Posterior cingulate gyrus (tissue), 11 donors: ENCODE data around the gene THSD7A.
A peak's percentile ranks its signal among the peaks of the same experiment; 100 is the strongest.

Source experiments
- DNase-seq, 10 donors: peaks; one replicate each; pipeline versions ENCODE4 v3.0.0 to v3.0.0-alpha.2; 2020 to 2021; ENCODE audit warnings: mixed read lengths in 3 of 10
- intact Hi-C: fragments of 100-400 bp; cut with DNase I; formaldehyde crosslinking; loops from one replicate; pipeline ENCODE4 v1.15.1; 2023

THSD7A gene

DNA sequence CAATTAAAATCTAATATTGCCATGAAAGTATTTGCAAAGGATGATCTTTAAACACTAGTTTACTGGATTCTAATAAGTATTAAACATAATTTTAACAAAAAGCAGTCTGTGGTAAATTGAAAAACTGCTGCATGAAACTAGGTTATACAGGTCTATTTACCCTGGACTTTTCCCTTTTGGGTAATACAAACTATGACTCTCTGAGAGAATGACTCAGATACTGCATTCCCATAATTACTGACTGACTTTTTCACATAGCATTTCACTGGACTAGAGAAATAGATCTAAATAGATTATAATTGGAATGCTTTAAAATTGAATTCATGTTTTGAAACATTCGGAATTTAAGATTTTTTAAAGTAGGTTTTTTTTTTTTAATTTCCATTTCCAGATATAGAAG lies 395.7 kb downstream of the THSD7A start:
- intact Hi-C loops, result loop anchor here (10.0 kb wide), 1 partner anchor 398 kb away; the partner anchor contains the start of gene THSD7A
- no peak for DNase-seq

DNA sequence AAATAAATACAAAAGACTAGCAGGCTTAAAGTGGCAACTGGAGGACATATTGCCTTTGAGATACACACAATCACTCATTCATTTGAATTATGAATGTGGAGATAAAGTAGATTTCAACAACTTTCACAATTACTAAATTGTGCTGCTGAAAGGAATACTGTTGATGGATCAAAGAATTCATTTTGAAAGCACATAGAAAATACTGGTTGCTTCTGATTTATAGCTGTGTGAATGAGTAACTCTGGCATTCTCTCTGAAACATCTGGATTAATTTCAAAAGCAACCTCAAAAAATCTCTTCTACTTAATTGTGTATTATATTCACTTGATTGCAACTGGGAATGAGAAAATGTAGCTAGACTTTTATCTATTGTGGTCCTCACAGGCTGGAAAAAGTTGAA lies 397.6 kb downstream of the THSD7A start:
- DNase-seq, result no peak
- intact Hi-C loops, result loop anchor here (10.0 kb wide), 1 partner anchor 400 kb away; the partner anchor contains the start of gene THSD7A

DNA sequence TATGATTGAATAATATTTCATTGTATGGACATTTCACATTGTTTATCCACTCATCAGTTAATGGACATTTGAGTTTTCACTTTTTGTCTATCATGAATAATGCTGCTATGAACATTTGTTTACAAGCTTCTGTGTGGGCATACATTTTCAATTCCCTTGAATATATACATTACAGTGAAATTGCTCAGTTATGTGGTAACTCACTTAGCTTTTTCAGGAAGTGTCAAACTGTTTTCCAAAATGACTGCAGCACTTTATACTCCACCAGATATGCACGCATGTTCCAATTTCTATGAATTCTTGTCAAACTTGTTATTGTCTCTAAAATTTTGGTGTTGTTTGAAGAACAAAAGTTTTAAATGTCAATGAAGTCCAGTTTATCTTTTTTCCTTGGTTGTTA lies 401.2 kb downstream of the THSD7A start:
- intact Hi-C loops, result loop anchor here (10.0 kb wide), 1 partner anchor 404 kb away; the partner anchor contains the start of gene THSD7A
- no peak for DNase-seq

DNA sequence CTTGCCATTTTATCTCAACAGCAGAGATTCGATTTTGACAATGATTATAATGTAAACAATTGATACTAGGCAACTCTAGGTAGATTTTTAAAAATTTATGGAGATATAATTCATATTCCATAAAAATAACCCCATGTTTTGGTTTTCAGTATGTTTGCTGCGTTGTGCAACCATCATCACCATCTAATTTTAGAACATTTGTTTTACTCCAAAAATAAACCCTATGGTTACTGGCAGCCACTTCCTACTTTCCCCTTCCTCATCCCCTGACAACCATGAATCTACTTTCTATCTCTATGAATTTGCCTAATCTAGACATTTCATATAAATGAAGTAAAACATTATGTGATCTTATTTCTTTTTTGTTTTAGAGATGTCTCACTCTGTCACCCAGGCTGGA lies 401.9 kb downstream of the THSD7A start:
- intact Hi-C loops, result loop anchor here (10.0 kb wide), 1 partner anchor 405 kb away; the partner anchor contains the start of gene THSD7A
- DNase-seq, result no peak

DNA sequence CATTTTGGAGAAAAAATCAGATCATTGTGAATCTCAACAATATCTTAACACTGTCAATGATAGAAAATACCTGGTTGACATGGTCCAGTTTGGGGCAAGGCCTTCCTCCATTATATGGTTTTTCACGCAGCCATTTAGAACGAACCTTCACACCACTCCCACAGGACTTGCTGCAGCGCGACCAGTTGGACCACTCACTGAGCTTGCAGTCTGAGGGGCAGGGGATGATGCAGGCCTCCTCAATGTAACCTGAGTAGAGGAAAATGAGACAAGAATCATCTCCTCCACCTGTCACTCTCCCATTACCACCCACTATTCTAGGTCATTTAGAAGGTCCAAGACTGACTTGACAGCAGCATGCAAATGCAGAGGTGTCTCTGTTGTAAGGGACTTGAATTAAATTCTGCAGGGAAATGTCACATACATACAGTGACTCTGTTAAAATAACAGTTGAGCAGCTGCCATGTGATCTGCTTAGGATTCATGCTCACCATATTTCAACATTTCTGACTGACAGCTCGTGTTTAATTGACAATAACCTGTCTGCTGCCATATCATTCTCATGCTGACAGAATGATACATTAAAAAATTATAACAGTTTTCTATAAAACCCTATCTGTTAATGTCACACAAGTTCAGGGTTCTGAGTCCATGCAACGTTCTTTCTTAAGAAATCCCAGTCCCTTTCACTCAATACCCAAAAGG lies 403.0 kb downstream of the THSD7A start:
- intact Hi-C loops, result loop anchor here (5.0 kb wide), 1 partner anchor 1063 kb away; no protein-coding TSS in a partner anchor

DNA sequence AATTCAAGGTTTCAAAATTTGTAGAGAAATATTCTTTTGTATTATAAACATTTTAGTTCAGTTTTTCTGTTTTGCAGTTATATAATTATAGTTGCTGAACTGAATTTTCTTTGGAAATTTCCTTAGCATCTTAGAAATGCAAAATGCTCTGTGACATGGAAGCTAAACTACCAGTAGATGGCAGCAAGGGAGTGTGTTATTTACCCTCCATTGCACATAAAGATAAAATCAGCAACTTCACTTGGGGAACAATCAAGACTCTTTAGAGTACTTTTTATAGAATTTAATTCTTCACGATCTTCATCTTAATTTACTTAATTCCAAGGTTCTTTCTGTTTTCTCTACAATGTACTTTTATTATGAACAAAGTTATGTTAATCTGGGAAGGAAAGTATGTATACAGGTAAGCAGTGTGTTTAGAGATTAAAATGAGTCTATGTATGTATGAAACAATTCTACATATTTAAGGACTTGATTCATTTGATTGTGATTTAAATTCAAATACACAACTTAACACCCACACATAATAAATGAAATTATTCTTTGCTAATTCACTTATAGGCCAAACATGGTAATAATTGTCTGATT lies 404.2 kb downstream of the THSD7A start:
- no peak for DNase-seq
- intact Hi-C loops, result loop anchor here (2.0 to 5.0 kb wide), 2 partner anchors 895 to 1065 kb away; no protein-coding TSS in a partner anchor

More for the DNA sequence above, 403.0 kb downstream of the THSD7A start:
- DNase-seq, result peak in 1 of 10 donors; percentile 76

DNA sequence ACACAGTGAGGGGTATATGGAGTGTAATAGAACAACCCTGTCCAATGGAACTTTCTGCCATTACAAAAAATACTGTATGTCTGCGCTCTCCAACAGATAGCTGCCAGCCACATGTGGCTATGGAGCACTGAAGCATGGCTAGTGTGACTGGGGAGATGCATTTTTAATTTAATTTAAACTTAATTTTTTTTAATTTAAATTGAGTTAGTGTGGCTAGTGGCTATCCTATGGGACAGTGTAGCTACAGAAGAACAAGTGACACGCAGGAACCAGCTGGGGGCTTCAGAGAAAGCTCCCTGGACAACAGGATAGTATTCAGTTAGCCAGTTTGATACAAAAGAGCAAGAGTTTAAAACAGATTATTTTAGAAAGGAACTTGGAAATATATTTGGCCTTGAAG lies 408.0 kb downstream of the THSD7A start:
- intact Hi-C loops, result no loop called here

DNA sequence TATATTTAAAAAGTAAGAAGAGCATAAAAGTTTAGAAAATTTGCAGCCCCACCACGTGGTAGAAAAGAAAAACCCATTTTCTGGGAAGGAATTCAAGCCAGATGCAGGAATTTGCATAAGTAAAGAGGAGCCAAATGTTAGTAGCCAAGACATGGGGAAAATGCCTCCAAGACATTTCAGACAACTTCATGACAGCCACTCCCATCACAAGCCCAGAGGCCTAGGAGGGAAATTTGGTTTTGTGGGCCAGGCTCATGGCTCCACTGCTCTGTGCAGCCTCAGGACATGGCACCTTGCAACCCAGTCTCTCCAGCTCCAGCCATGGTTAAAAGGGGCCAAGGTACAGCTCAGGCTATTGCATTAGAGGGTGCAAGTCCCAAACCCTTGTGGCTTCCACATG lies 411.9 kb downstream of the THSD7A start:
- intact Hi-C loops, result no loop called here
- peak in 1 of 10 donors; percentile 47 for DNase-seq

More for the DNA sequence above, 408.0 kb downstream of the THSD7A start:
- no peak for DNase-seq

DNA sequence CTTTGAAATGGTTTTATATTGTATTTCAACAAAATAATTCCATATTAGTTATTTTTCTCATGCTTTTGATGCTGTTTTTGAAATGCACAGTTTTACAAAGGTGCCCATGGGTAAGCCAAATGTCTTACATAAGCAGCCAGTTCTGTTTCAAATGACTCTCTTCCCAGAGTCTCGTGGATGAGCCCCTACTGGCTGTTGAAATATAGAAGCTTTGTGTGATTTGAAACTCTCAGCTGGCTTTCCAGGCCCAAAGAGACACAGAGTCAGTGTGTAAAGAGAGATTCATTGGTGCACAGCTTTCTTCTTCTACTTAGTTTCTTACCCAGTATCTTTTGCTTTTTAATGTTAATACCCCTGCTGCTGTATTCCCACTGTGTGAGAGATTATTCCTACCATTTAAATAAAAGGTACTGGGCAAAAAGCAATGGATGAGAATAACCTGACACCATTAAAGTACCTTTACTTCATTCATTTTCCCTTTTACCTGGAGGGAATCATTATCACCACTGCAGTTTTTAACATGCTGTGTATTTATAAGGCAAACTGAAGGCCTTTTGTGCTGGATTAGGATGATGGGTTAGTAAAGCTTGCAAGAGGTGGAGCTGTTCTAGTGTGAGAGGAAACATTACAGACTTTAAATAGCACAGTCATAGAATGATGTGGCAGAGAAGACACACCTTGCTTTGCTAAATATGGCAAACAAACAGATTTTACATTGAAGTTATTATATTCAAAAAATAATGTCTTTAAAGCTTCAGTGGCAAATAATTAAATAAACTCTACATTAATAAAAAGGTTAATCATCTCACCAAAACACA lies 415.1 kb downstream of the THSD7A start:
- intact Hi-C loops, result no loop called here
- DNase-seq, result no peak

DNA sequence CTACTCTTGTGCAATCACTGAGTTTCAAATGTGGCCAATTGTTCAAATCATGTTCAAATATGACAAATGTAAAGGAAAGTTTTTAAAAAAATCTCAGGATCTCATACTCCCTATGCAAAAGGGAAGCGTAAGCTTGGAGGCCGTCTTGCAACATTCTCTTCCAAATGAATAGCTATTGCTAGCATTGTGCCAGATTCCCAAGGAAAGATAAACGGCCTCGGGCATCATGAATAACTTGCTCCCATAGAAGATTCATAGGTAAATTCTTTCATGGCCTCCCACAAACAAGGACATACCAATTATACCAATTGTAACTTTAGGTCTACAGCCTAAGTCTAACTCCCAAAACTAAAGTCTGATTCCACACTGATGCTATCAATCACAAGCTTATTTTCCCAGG lies 416.9 kb downstream of the THSD7A start:
- DNase-seq, result no peak

DNA sequence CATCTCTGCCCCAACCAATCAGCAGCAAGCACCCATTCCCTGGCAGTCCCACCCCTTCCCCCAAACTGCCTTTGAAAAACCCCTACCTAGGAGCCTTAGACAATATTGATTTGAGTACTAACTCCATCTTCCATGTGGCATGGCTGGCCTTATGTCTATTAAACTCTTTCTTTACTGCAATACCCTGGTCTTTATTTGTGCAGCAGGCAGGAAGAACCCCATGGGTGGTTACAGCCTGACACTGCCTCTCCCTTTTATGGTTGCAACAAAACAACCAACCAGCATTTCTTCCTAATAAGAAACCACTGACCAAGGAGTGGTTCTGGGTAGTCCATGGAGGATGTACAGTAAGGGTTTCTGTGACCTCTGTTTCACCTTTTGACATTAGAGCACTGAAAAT lies 418.1 kb downstream of the THSD7A start:
- intact Hi-C loops, result no loop called here
- DNase-seq, result no peak

More for the DNA sequence above, 416.9 kb downstream of the THSD7A start:
- intact Hi-C loops, result no loop called here

DNA sequence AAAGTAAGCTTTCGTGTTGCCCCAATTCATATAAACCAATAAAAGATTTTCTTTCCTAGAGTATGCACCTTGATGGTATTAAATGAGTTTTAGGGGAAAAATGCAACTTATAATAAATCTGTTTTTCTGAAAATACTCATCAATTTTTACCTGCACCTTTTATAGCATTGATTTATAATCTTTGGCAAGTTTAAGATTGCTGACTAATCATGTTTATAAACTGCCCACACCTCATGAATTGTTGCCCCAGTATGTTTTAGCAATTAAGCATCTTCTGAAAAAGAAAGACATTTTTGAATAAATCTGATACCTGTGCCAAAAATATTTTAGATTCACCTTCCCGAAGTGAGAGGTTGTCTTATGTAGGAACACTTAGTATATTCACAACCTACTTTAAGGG lies 420.0 kb downstream of the THSD7A start:
- intact Hi-C loops, result no loop called here
- DNase-seq, result no peak

DNA sequence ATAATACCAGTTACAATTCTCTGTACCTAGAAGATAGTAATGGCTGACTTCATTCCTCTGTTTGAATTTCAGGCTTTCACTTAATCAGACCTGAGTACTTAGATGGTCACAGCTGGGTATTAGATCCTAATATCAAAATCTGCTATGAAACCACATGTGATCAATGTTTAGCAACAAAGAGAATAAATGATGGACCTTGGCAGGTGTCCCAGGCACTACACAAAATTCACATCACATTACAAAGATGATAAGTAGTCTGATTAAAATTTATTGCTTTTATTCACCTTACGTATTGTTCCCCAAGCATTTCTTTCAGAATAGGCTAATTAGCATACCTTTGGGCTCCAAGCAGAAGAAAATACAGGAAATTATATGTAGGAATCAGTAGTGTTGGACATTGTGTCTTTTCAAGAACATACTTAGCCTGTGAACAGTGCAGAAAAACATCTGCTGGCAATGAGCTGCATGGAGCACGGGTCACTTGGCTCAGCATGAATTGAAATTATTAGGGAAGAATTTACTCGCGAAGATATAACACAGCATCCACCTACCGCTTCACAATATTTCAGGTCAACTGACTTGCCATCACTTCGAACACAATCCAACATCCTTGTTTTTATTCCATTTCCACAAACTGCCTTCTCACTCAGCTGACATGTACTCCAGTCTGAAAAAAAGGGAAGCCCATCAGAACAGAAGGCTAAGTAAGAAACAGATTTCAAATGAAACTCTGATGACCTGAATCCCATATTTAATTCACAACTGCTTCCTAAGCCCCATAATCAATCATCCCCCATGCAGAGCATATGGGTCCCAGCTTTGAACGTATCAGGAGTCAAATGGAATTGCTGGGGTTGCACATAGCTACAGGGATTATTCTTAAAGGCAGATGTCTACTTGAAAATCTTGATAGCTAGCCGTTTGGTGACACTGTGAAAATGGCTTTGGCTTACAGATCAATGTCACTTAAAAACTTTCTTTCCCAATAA lies 421.0 kb downstream of the THSD7A start:
- intact Hi-C loops, result no loop called here
- no peak for DNase-seq

DNA sequence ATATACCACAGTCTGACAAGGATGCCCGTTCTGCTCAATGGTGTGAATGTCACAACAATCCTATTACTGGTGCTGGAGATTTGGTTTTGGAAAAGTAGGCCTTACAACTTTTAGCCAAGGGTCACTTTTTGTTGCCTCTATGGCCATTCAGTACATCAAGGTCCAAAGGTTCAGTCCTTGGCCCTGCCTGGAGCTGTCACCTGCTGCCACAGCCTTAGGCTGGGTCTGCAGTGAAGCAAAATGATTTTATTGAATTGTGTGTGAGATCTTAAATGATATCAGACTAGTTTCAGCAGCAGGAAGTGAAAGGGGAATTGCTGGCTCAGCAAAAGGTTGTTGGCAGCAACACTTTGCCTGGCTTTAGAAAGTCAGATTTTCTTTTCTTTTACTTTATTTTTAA lies 427.6 kb downstream of the THSD7A start:
- intact Hi-C loops, result no loop called here
- DNase-seq, result no peak

DNA sequence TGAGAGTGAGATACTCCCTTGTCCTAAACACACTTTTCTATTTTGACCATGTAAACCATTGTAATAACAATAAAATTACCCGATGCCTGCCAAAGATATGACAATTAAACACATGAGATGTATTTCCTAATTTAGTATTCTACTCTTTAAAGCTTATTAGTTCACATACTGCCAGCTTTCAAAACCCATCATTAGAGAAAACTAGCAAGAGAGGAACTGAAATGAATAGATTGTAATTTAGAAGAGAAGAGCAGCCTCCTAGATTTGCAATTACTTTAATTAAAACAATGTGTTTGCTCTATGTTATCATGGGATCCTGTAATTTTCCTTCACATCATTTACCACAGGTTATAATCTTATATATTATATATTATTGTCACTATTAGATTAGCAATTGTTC lies 428.2 kb downstream of the THSD7A start:
- no peak for DNase-seq
- intact Hi-C loops, result no loop called here

DNA sequence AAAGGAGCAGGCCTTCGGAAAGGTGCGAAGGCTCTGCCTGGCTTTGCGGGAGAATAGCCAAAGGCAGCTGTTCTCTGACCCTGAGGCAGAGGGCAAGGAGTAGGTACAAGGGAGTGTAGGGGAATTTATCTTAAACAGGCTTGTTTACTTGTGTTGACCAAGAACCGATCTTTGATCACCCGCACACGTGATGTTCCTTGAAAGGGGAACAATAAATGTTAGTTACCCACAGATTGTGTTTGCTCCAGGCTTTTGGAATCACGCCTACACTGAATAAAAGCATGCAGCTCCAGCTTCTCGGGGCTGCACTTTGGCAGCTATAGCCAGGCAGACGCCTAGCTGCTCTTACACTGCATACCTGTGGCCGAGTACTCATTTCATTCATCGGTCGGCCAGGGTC lies 437.6 kb downstream of the THSD7A start:
- intact Hi-C loops, result no loop called here

DNA sequence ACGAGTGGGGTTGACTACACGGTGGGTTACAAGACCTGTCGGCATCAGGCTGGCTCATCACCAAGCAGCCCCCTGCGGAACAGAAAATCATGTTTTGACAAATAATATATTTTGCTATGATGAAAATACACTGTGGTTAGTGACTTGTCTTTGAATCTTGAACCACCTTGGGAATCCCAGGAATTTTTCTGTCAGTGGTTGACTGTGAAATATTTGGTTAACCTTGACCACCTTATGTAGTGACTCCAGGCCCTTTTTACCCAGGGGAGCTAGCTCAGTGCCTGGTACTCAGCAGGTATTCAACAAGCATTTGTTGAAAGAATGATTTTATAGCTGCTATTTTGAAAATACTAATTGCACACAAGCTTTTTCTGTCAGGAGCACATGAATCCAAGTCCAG lies 452.4 kb downstream of the THSD7A start:
- no peak for DNase-seq
- intact Hi-C loops, result no loop called here

More for the DNA sequence above, 437.6 kb downstream of the THSD7A start:
- no peak for DNase-seq

DNA sequence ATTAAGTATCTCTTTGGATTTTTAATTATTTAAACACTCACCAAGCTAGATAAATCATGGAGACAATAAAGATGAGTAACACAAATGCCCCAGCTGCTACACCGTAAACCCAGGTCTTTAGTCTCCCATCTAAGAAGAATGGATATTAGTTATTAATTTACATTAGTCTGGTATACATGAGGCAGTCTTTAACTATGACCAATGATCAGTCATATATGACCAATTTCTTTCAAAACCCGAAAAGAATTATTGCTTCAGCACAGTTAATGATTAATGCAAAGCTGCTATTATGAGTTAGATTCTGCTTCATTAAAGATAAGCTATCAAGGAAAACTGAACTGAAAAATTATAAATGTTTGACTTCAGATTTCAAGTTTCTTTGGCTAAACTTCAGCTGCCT lies 455.5 kb downstream of the THSD7A start:
- intact Hi-C loops, result no loop called here
- no peak for DNase-seq

DNA sequence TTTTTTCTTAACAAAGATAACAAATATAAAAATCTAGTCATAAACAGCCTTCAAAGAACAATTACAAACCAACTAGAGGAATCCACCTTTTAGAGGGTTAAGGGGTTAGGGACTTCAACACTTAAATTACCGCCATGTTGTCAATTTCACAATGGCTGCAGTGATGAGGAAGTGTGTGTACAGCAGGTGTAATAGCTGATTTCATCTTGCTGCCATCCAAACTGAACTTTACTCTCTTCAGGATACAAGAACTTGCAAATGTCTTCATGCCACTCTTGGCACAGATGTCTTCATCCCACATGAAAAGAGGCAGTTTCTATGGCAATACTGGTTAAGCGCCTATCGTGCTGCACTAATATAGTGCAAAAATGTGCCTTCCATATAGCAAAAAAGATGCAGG lies 457.4 kb downstream of the THSD7A start:
- DNase-seq, result no peak
- intact Hi-C loops, result no loop called here
